ENCODE measurements around the gene ZBED6.
"Not testable (repeated sequence)": the region's sequence is repeated elsewhere in the genome, so short reads cannot be mapped to it uniquely, and the experiment has no call there.

Gene ZBED6

DNA sequence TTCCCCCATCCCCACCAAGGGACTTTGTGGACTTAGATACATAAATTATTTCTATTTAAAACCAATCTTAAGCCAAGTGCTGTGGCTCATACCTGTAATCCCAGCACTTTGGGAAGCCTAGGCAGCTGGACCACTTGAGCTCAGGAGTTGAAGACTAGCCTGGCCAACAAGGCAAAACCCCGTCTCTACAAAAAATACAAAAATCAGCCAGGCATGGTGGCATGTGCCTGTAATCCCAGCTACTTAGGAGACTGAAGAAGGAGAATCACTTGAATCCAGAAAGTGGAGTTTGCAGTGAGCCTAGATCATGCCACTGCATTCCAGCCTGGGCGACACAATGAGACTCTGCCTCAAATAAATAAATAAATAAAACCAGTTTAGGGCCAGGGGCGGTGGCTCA, 34.9 kb upstream of the ZBED6 start:
- DNase-seq (ENCODE audit: extremely low read depth, low read depth) = no peak
- TF ChIP-seq, protein P1, sequence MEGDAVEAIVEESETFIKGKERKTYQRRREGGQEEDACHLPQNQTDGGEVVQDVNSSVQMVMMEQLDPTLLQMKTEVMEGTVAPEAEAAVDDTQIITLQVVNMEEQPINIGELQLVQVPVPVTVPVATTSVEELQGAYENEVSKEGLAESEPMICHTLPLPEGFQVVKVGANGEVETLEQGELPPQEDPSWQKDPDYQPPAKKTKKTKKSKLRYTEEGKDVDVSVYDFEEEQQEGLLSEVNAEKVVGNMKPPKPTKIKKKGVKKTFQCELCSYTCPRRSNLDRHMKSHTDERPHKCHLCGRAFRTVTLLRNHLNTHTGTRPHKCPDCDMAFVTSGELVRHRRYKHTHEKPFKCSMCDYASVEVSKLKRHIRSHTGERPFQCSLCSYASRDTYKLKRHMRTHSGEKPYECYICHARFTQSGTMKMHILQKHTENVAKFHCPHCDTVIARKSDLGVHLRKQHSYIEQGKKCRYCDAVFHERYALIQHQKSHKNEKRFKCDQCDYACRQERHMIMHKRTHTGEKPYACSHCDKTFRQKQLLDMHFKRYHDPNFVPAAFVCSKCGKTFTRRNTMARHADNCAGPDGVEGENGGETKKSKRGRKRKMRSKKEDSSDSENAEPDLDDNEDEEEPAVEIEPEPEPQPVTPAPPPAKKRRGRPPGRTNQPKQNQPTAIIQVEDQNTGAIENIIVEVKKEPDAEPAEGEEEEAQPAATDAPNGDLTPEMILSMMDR (IDR thresholded peaks at IDR 0.05; ENCODE audit: low read depth, low read length, missing control alignments) = no peak
- no peak overlapping the region for H3K4me3 ChIP-seq (replicated peaks; ENCODE audit: low read depth, low read length)

DNA sequence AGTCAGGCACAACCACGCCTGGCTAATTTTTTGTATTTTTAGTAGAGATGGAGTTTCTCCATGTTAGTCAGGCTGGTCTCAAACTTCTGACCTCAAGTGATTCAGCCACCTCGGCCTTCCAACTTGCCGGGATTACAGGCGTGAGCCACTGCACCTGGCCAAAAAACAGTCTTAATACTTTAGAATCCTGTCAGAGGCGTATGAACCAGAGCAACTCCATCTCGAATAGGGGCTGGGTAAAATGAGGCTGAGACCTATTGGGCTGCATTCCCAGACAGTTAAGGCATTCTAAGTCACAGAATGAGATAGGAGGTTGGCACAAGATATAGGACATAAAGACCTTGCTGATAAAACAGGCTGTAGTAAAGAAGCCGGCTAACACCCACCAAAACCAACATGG, 33.5 kb upstream of the ZBED6 start:
- DNase-seq (ENCODE audit: extremely low read depth, low read depth) = not testable (repeated sequence)

DNA sequence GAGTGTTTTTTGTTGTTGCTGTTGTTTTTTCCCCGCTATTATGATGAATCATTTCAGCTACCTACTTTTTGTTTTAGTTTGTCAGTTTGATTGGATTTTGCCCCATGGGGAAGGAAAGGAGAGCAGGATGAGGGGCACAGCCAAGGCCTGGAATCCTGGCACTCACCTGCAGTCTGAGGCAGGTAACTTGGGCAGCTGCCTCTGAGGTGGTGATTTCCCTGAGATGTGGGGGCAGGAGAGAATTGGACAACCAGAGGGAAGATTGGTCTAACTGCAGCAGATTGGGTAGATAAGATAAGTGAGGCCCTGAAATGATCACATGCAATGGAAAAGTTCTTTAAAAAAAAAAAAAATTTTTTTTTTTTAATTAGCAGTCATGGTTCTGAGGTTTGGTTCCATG, 31.9 kb upstream of the ZBED6 start:
- TF ChIP-seq, protein P1 (IDR thresholded peaks at IDR 0.05; ENCODE audit: low read depth, low read length, missing control alignments) = no peak

More for the DNA sequence above, 33.5 kb upstream of the ZBED6 start:
- not testable (repeated sequence) for H3K4me3 ChIP-seq (replicated peaks; ENCODE audit: low read depth, low read length)

DNA sequence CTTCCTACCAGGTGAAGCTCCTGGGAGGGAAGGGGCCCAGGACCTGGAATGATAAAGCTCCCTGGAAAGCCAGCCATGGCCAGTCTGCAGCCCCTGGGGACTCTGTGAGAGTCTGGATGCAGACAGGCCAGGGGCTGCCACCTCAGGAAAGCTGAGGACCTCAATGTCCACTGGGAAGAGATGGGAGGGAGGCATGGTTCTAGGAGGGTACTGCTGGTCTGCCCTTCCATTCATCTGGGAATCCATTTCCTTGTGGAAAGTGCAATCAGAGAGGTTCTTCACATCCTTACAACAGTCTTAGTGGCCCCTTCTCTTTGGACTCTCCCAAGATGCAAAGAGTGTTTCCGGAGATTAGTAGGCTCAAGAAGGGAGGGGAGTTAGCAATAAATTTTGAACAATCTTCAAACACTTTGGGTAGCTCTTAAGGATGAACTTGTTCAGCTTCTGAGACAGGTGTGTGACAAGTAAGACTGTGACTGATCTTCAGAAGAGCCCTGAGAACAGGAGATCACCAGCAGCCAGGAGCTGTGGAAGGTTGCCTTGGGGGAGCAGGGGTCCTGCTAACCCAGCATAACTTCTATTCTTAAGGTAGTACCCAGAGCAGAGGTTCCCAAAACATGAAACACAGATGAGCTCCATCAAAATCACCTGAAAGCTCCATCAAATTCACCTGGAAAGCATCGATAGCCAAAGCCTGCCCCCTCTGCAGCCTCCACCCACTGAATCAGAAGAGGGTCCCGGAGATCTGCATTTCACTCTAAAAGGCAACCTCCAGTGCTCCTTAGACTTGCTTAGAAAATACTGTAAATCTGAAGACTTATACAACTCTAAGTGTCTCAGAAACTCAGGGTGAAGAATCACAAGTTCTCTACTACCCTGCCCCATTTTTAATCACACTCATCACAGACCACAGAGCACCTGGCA, 31.1 kb upstream of the ZBED6 start:
- TF ChIP-seq, protein P1 (IDR thresholded peaks at IDR 0.05; ENCODE audit: low read depth, low read length, missing control alignments) = no peak
- no peak for DNase-seq (ENCODE audit: extremely low read depth, low read depth)
- H3K4me3 ChIP-seq (replicated peaks; ENCODE audit: low read depth, low read length) = no peak overlapping the region

More for the DNA sequence above, 31.9 kb upstream of the ZBED6 start:
- no peak overlapping the region for H3K4me3 ChIP-seq (replicated peaks; ENCODE audit: low read depth, low read length)
- no peak for DNase-seq (ENCODE audit: extremely low read depth, low read depth)

DNA sequence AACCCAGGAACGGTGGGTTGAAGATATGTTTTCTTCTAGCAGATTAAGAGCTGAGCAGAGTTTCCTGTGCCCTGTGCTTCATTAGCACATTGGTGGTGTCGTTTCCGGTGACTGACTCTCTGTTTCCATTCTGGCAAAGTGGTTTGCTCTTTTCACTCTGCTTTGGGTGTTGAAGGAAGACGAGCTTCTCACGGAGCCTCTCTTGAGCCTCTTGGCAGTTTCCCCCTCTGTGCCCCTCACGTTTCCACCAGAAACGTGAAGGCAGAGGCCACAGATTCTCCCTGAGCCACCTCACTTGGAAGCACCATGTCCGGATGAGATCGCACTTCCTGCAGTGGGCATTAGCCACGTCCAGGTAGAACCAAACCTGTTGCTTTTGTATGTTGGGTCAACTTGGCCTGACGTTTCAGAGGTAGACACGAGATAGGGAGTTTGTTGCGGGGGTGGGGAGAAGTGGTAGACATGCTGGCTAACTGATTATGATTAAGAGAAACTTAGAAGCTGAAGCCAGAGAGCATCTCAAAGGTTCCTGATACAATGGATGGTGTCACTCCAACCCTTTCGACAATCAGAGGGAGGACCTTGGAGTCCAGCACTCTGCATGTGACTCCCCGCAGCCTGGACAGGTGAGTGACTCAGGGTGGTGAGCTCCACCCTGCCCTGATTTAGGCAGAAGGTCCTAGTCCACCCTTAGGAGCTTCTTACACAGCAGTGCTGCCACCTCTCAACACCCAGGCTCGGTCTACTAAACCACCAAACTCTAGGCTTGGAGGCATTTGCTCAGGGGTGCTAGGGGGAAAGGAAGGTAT, 30.2 kb upstream of the ZBED6 start, which contains the start of gene LAX1:
TSS of gene LAX1 (plus strand) at position 155 of the 809 bp plus-strand sequence. CDS start at position 538, 383 bp downstream.
- H3K4me3 ChIP-seq (replicated peaks; ENCODE audit: low read depth, low read length) = no peak within 1 kb of the TSS
- DNase-seq (ENCODE audit: extremely low read depth, low read depth) = no peak
- TF ChIP-seq, protein P1 (IDR thresholded peaks at IDR 0.05; ENCODE audit: low read depth, low read length, missing control alignments) = no peak

DNA sequence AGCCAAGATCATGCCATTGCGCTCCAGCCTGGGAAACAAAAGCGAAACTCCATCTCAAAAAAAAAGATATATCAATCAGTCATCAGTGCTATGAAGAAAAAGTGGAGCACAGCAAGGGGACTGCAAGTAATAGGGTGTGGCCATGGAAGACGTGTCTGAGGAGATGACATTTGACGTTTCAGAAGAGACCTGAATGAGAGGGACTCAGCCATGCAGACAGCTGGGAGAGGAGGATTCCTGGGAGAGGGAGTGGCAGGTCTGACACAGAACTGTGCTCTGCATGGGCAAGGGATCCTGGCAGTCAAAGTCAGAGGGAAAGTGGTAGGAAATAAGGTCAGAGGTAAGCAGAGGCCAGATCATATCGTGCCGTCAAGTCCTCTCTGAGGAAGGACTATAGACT, 27.2 kb upstream of the ZBED6 start:
- DNase-seq (ENCODE audit: extremely low read depth, low read depth) = no peak
- no peak overlapping the region for H3K4me3 ChIP-seq (replicated peaks; ENCODE audit: low read depth, low read length)
- TF ChIP-seq, protein P1 (IDR thresholded peaks at IDR 0.05; ENCODE audit: low read depth, low read length, missing control alignments) = no peak

All from HFF-Myc (cell line).